ENCODE measurements around the gene CLDN9.

CLDN9 gene

GRCh38 chr16:3028716-3029319, 16.1 kb downstream of the CLDN9 start:
- no peak for DNase-seq (ENCODE audit: low read depth, low spot score)
- H3K4me3 ChIP-seq (ENCODE audit: insufficient read length, low read depth) = no peak overlapping the region
- peaks cover 30% of the 10 kb centered on the region for H3K4me1 ChIP-seq (ENCODE audit: insufficient read depth, insufficient read length)
- peak overlapping the region; percentile 66 for H3K9ac ChIP-seq (ENCODE audit: insufficient read length, low read depth)
- TF ChIP-seq YY1 (IDR thresholded peaks at IDR 0.05; ENCODE audit: insufficient read depth, insufficient read length) (no peak), SUZ12 (IDR thresholded peaks at IDR 0.05; ENCODE audit: extremely low read depth, insufficient read depth, insufficient read length) (no peak), ZNF274 (IDR thresholded peaks at IDR 0.05; ENCODE audit: low read depth, low read length) (no peak)
- peaks cover 29% of the 10 kb centered on the region for H3K36me3 ChIP-seq (ENCODE audit: insufficient read depth, insufficient read length, low read length)
- H3K27me3 ChIP-seq (ENCODE audit: insufficient read depth, insufficient read length) = peaks cover 14% of the 10 kb centered on the region
- no peaks in the 10 kb centered on the region for H3K9me3 ChIP-seq (ENCODE audit: insufficient read depth, low read length)

- Histone ChIP-seq H3K9ac (ENCODE audit: insufficient read length, low read depth) (no peak overlapping the region), H3K4me3 (ENCODE audit: insufficient read length, low read depth) (no peak overlapping the region), H3K4me1 (ENCODE audit: insufficient read depth, insufficient read length) (peaks cover 30% of the 10 kb centered on the region), H3K27me3 (ENCODE audit: insufficient read depth, insufficient read length) (peaks cover 22% of the 10 kb centered on the region), H3K36me3 (ENCODE audit: insufficient read depth, insufficient read length, low read length) (peaks cover 29% of the 10 kb centered on the region), H3K9me3 (ENCODE audit: insufficient read depth, low read length) (no peaks in the 10 kb centered on the region)
- DNase-seq (ENCODE audit: low read depth, low spot score) = no peak
- no peak for TF ChIP-seq ZNF274 (IDR thresholded peaks at IDR 0.05; ENCODE audit: low read depth, low read length)
- TF ChIP-seq YY1 (IDR thresholded peaks at IDR 0.05; ENCODE audit: insufficient read depth, insufficient read length) = no peak
- TF ChIP-seq SUZ12 (IDR thresholded peaks at IDR 0.05; ENCODE audit: extremely low read depth, insufficient read depth, insufficient read length) = no peak
These were observed 16.9 kb downstream of the CLDN9 start for GRCh38 chr16:3029491-3030221.

- Histone ChIP-seq H3K27me3 (ENCODE audit: insufficient read depth, insufficient read length) (peaks cover 30% of the 10 kb centered on the region), H3K9ac (ENCODE audit: insufficient read length, low read depth) (peak overlapping the region; percentile 52), H3K36me3 (ENCODE audit: insufficient read depth, insufficient read length, low read length) (peaks cover 25% of the 10 kb centered on the region), H3K4me3 (ENCODE audit: insufficient read length, low read depth) (no peak overlapping the region), H3K4me1 (ENCODE audit: insufficient read depth, insufficient read length) (peaks cover 30% of the 10 kb centered on the region), H3K9me3 (ENCODE audit: insufficient read depth, low read length) (no peaks in the 10 kb centered on the region)
- TF ChIP-seq SUZ12 (IDR thresholded peaks at IDR 0.05; ENCODE audit: extremely low read depth, insufficient read depth, insufficient read length) = no peak
- TF ChIP-seq YY1 (IDR thresholded peaks at IDR 0.05; ENCODE audit: insufficient read depth, insufficient read length) = no peak
- TF ChIP-seq ZNF274 (IDR thresholded peaks at IDR 0.05; ENCODE audit: low read depth, low read length) = no peak
- no peak for DNase-seq (ENCODE audit: low read depth, low spot score)
These were observed 17.8 kb downstream of the CLDN9 start for GRCh38 chr16:3030222-3031212.

DNA sequence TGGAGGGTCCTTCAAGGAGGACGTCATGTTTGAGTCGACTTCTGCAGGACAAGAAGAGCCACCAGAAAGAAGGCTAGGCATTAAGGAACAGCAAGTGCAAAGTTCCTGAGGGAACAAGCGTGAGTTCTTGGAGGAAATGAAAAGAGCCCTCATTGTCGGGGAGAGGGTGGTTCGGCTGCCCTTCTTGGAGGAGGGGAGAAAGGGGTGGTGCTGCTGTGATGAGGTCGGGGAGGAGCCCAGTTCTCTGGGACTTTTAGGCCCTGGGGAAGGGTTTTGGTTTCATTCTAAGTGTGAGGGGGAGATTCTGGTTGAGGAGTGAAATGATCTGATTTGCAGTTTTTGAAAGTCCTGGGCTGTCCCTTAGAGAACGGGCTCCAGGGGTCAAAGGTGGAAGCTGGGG, 19.9 kb downstream of the CLDN9 start:
- peaks cover 5% of the 10 kb centered on the region for H3K36me3 ChIP-seq (ENCODE audit: insufficient read depth, insufficient read length, low read length)
- TF ChIP-seq YY1 (IDR thresholded peaks at IDR 0.05; ENCODE audit: insufficient read depth, insufficient read length) (no peak), SUZ12 (IDR thresholded peaks at IDR 0.05; ENCODE audit: extremely low read depth, insufficient read depth, insufficient read length) (no peak), ZNF274 (IDR thresholded peaks at IDR 0.05; ENCODE audit: low read depth, low read length) (no peak)
- peaks cover 41% of the 10 kb centered on the region for H3K27me3 ChIP-seq (ENCODE audit: insufficient read depth, insufficient read length)
- no peak overlapping the region for H3K4me3 ChIP-seq (ENCODE audit: insufficient read length, low read depth)
- peaks cover 31% of the 10 kb centered on the region for H3K4me1 ChIP-seq (ENCODE audit: insufficient read depth, insufficient read length)
- no peak for DNase-seq (ENCODE audit: low read depth, low spot score)
- H3K9me3 ChIP-seq (ENCODE audit: insufficient read depth, low read length) = no peaks in the 10 kb centered on the region
- H3K9ac ChIP-seq (ENCODE audit: insufficient read length, low read depth) = no peak overlapping the region

DNA sequence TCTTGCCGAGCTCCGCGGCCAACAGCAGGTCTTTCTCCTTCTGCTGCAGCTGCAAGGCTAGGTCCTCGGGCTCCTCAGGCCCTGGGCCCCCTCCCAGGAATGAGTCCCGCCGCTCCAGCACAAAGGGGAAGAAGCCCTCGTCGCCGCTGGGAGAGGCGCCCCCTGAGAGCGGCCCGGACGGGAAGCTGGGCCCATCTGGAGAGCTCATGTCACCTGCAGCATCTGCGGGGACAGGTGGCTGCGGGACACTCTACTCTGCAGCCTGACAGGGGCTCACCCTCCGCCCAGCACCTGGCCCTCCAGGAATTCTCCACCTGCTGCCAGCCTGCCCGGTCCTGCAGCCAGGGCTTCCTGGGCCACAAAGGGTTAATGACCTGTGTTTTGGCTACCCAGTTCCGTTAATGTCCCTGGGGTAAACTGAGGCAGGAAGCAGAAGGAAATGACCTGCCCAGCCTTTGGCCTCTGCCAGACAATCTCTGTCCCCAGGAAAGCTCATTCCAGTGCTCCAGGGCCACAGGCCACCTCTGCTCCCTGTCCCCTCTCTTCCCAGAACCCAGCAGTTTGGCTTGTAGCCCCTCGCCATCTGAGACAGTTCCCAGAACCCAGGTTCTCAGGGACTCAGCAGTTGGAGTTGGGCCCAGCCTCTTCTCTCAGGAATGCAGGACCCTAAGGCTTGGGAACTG, 22.7 kb downstream of the CLDN9 start:
- Histone ChIP-seq H3K36me3 (ENCODE audit: insufficient read depth, insufficient read length, low read length) (no peaks in the 10 kb centered on the region), H3K4me3 (ENCODE audit: insufficient read length, low read depth) (no peak overlapping the region), H3K9me3 (ENCODE audit: insufficient read depth, low read length) (no peaks in the 10 kb centered on the region), H3K27me3 (ENCODE audit: insufficient read depth, insufficient read length) (peaks cover 63% of the 10 kb centered on the region), H3K4me1 (ENCODE audit: insufficient read depth, insufficient read length) (peaks cover 35% of the 10 kb centered on the region), H3K9ac (ENCODE audit: insufficient read length, low read depth) (no peak overlapping the region)
- TF ChIP-seq ZNF274 (IDR thresholded peaks at IDR 0.05; ENCODE audit: low read depth, low read length) = no peak
- TF ChIP-seq SUZ12 (IDR thresholded peaks at IDR 0.05; ENCODE audit: extremely low read depth, insufficient read depth, insufficient read length) = no peak
- TF ChIP-seq YY1 (IDR thresholded peaks at IDR 0.05; ENCODE audit: insufficient read depth, insufficient read length) = no peak
- DNase-seq (ENCODE audit: low read depth, low spot score) = no peak

DNA sequence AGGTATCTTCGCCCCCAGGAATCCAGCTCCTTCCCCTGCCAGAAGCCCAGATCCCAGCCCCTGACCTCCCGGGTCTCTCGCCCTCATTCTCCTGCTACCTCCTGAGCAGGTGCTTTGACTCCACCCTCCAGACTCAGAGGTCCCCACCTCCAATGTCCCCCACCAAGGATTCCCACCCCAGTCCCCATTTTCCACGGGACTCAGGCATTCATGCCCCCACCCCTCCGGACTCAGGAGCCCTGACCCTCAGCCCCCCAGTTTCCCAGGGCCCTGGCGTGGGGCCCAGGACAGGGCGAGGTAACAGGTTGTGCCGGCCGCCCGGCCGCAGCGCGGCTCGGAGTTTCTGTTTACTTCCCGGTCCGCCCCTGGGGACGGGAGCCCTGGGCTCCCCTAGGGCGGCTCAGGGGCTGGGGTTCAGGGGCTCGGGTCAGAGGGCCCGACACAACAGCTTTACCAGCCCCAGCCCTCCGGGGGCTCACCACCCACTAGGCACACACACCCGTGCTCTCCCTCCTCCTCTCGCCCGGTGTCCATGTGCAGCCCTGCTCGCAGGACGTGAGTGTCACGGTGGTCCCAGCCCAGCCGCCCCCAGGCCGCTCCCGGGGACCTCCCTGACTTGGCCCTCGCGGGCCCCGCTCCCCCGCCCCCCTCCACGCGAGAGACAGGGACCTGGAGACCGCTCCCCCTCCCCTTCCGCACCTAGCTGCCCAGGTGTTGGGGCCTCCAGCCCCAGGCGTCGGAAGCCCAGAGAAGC, 23.4 kb downstream of the CLDN9 start:
- no peak overlapping the region for H3K9ac ChIP-seq (ENCODE audit: insufficient read length, low read depth)
- TF ChIP-seq YY1 (IDR thresholded peaks at IDR 0.05; ENCODE audit: insufficient read depth, insufficient read length) = no peak
- no peak for TF ChIP-seq ZNF274 (IDR thresholded peaks at IDR 0.05; ENCODE audit: low read depth, low read length)
- TF ChIP-seq SUZ12 (IDR thresholded peaks at IDR 0.05; ENCODE audit: extremely low read depth, insufficient read depth, insufficient read length) = no peak
- no peak for DNase-seq (ENCODE audit: low read depth, low spot score)
- peaks cover 63% of the 10 kb centered on the region for H3K27me3 ChIP-seq (ENCODE audit: insufficient read depth, insufficient read length)
- H3K4me1 ChIP-seq (ENCODE audit: insufficient read depth, insufficient read length) = peaks cover 31% of the 10 kb centered on the region
- H3K4me3 ChIP-seq (ENCODE audit: insufficient read length, low read depth) = no peak overlapping the region
- no peaks in the 10 kb centered on the region for H3K9me3 ChIP-seq (ENCODE audit: insufficient read depth, low read length)
- no peaks in the 10 kb centered on the region for H3K36me3 ChIP-seq (ENCODE audit: insufficient read depth, insufficient read length, low read length)
